ENCODE data around the gene FPGT.

- TF ChIP-seq EP300 (IDR thresholded peaks at IDR 0.05; ENCODE audit: low read depth in 2 of 2, low read length in 2 of 2) (no peak), EP300 (CRISPR knock-in tag; IDR thresholded peaks at IDR 0.05; ENCODE audit: borderline replicate concordance) (no peak), ZNF547 (CRISPR knock-in tag; IDR thresholded peaks at IDR 0.05) (no peak), AGO1 (IDR thresholded peaks at IDR 0.05; ENCODE audit: low read depth, low read length, poor library complexity, severe bottlenecking) (no peak), FOXA3 (CRISPR knock-in tag; IDR thresholded peaks at IDR 0.05) (no peak), TAF1 (CRISPR knock-in tag; IDR thresholded peaks at IDR 0.05) (no peak), ATF7-NPFF (CRISPR knock-in tag; IDR thresholded peaks at IDR 0.05; ENCODE audit: low read depth) (no peak), MZF1 (CRISPR knock-in tag; IDR thresholded peaks at IDR 0.05; ENCODE audit: borderline replicate concordance) (no peak), MAX (IDR thresholded peaks at IDR 0.05) (no peak), NR2C2 (CRISPR knock-in tag; IDR thresholded peaks at IDR 0.05; ENCODE audit: borderline replicate concordance) (no peak)
These were observed 39.7 kb downstream of the FPGT start for GRCh38 chr1:74237787-74238186.
